ENCODE results near the gene UBA52. TPM values are rescaled to one million over a fixed set of nuclear protein-coding genes. Genes with fewer than 3 reads are reported as not detected.
"Not testable (repeated sequence)": the region's sequence is repeated elsewhere in the genome, so short reads cannot be mapped to it uniquely, and the experiment has no call there.

Gene UBA52
- polyA plus RNA-seq, 1 donor from 2014 or later = 765 TPM

- not testable (repeated sequence) for H3K9me2 ChIP-seq (ENCODE audit: insufficient read depth, low read length); H3K9ac ChIP-seq (ENCODE audit: low read length); H2AFZ ChIP-seq (ENCODE audit: low read depth, low read length); H4K20me1 ChIP-seq (ENCODE audit: insufficient read depth); H3K36me3 ChIP-seq (ENCODE audit: insufficient read depth, low read length); H3K9me3 ChIP-seq (ENCODE audit: low read length); H3K79me2 ChIP-seq (replicated peaks; ENCODE audit: insufficient read depth, low read length); H3K27ac ChIP-seq (ENCODE audit: low read length); H3K4me3 ChIP-seq (ENCODE audit: low read length); H3F3A ChIP-seq (ENCODE audit: insufficient read depth, low read length, poor library complexity, severe bottlenecking); H3K4me2 ChIP-seq (ENCODE audit: low read length)
- peaks cover 43% of the 10 kb centered on the region for H3K27me3 ChIP-seq (ENCODE audit: insufficient read depth, low read depth, low read length)
Observed at GRCh38 chr19:18600692-18601397, 29.2 kb downstream of the UBA52 start.

- Histone ChIP-seq H3K27ac (ENCODE audit: low read length) (no peak overlapping the region), H3K4me3 (ENCODE audit: low read length) (no peak overlapping the region), H4K20me1 (ENCODE audit: insufficient read depth) (no peaks in the 10 kb centered on the region), H3K9me2 (ENCODE audit: insufficient read depth, low read length) (no peaks in the 10 kb centered on the region), H3K9ac (ENCODE audit: low read length) (no peak overlapping the region), H3K79me2 (replicated peaks; ENCODE audit: insufficient read depth, low read length) (no peaks in the 10 kb centered on the region), H2AFZ (ENCODE audit: low read depth, low read length) (no peak overlapping the region), H3K9me3 (ENCODE audit: low read length) (no peaks in the 10 kb centered on the region), H3K36me3 (ENCODE audit: insufficient read depth, low read length) (no peaks in the 10 kb centered on the region), H3K27me3 (ENCODE audit: insufficient read depth, low read depth, low read length) (peaks cover 50% of the 10 kb centered on the region), H3K4me2 (ENCODE audit: low read length) (no peak overlapping the region), H3F3A (ENCODE audit: insufficient read depth, low read length, poor library complexity, severe bottlenecking) (no peaks in the 10 kb centered on the region)
- no peak for TF ChIP-seq MXI1 (conservative IDR thresholded peaks at IDR 0.05; ENCODE audit: poor library complexity, severe bottlenecking)
- no peak for TF ChIP-seq POLR2AphosphoS5 (IDR thresholded peaks at IDR 0.05)
- TF ChIP-seq CTCF (IDR thresholded peaks at IDR 0.05; ENCODE audit: poor library complexity, severe bottlenecking) = no peak
- TF ChIP-seq REST (IDR thresholded peaks at IDR 0.05; ENCODE audit: borderline replicate concordance) = no peak
- TF ChIP-seq TAF1 (IDR thresholded peaks at IDR 0.05; ENCODE audit: low read depth) = no peak
- TF ChIP-seq SMC3 (conservative IDR thresholded peaks at IDR 0.05; ENCODE audit: poor library complexity) = no peak
- TF ChIP-seq EP300 (conservative IDR thresholded peaks at IDR 0.05; ENCODE audit: poor library complexity, severe bottlenecking) = no peak
- no peak for TF ChIP-seq EZH2 (IDR thresholded peaks at IDR 0.05; ENCODE audit: borderline replicate concordance, insufficient read depth, low read length, poor library complexity, severe bottlenecking)
- no peak for TF ChIP-seq RAD21 (conservative IDR thresholded peaks at IDR 0.05)
Observed at GRCh38 chr19:18601875-18602274, 30.2 kb downstream of the UBA52 start.

All from neural cell (in vitro differentiated cells).